HG02763 (cell line): Measurements from ENCODE around the gene TMEM248.
"Not testable (repeated sequence)": the region's sequence is repeated elsewhere in the genome, so short reads cannot be mapped to it uniquely, and the experiment has no call there.

ENCODE experiments used
- ATAC-seq: cut with Tn5 transposase; IDR thresholded peaks from one replicate; pipeline ENCODE4 v1.9.1; 2021; ENCODE audit warnings: mild to moderate bottlenecking, moderate library complexity; ENCODE audit not compliant: unreplicated experiment

The TMEM248 gene, protein sequence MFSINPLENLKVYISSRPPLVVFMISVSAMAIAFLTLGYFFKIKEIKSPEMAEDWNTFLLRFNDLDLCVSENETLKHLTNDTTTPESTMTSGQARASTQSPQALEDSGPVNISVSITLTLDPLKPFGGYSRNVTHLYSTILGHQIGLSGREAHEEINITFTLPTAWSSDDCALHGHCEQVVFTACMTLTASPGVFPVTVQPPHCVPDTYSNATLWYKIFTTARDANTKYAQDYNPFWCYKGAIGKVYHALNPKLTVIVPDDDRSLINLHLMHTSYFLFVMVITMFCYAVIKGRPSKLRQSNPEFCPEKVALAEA

DNA sequence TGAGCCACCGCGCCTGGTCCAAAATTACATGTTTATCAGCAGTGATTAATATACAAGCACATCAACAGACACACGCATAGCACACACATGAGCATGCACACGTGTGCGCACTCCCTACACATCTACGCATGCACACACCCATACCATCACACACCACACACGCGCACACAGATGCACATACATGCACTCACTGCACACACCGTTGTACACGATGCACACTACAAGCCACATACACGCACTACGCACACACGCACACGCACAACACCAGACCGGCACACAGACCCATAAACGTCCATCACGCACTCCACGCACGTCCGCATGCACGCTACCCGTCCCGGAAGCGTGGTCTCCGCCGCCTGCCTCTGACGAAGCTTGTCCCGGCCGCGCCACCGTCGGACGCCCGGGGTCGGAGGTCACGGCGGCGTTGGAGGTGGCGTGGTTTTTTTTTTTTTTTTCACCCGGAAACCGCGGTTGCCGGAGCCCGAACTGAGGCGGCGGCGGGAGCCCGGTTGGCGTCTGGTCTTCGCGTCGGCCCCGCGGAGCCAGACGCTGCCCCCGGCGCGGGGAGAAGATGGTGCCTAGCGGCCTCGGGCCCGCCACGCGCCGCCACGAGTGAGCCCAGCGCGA is at the start of gene TMEM248:
Gene TMEM248, plus strand, starts transcription at position 457 of the 627 bp plus-strand sequence. CDS start 20,641 bp downstream, outside the sequence.
- peak; percentile 88 for ATAC-seq

DNA sequence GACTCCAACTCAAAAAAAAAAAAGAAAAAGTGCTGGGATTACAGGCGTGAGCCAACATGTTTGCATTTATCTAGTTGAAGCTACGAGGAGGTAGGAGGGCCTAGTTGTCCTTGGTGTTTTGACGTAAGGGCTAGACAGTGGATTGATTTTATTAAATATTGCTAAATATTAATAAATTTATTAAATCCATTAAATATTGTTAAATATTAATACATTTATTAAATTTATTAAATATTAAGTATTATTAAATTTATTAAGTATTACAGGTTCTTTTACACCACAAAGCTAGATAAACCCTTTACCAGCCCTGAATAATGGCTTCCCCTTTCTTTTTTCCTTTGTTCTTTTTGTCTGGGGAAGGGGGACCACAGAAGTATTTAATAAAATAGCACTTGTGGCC is 47.5 kb upstream of the TMEM248 start:
- no peak for ATAC-seq

DNA sequence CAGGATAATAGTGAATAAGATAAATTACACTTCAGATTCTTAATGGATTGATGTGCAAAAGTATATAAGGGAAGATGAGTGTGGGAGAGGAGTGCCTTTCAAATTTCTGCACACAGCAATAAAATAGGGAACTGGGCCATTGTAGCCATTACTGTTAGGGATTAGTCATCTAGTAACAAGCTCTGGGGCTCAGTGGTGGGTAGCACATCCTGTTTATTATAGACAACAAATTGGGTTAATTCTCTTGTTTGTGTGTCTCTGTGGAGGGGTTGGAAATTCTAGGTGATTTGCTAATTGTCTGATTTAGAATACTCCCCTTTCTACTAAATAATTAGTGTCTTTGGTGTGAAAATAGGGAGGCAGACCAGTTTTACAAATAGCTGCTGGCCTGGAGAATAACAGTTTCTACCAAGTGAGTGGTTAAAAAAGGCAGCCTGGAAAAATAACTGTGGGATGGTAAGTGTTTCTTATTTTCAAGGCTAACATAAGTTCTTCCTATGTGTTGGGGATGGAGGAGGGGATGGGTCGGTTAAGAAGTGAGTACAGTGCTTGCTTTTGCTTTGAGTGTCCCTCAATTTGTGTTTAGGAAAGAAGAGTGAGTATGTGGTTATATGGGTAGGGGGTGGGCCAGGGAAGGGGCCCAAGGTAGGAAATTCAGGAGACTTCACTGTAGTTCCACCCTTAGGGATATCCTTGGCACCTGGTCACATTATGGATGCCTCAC is 43.3 kb upstream of the TMEM248 start:
- peak; percentile 81 for ATAC-seq

DNA sequence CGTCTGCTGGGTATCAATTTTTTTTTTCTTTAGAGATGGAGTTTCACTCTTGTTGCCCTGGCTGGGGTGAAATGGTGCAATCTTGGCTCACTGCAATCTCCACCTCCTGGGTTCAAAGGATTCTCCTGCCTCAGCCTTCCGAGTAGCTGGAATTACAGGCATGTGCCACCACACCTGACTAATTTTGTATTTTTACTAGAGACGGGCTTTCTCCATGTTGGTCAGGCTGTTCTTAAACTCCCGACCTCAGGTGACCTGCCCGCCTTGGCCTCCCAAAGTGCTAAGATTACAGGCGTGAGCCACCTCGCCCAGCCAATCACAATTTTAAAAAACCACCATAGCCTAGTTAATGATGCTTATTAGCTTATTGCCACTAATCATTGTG is 42.7 kb upstream of the TMEM248 start:
- ATAC-seq, result not testable (repeated sequence)

DNA sequence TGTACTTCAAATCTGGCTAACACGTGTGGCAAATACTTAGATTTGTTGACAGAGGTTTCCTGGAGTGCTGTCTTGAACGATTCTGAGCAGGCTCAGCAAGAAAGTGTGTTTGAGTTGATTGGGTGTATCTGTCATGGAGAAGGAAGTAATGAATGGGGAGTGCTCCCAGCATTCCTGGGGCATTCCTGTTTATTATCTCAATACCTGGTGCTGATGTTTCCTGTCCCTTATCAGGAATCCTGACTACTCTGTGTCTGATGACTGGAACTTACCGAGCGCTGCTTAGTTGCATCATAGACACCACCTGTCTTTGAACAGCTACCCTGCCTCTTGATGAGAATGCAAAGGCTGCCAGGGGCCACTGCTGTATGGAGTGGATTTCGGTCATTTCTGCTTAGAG is 41.0 kb upstream of the TMEM248 start:
- ATAC-seq, result no peak

DNA sequence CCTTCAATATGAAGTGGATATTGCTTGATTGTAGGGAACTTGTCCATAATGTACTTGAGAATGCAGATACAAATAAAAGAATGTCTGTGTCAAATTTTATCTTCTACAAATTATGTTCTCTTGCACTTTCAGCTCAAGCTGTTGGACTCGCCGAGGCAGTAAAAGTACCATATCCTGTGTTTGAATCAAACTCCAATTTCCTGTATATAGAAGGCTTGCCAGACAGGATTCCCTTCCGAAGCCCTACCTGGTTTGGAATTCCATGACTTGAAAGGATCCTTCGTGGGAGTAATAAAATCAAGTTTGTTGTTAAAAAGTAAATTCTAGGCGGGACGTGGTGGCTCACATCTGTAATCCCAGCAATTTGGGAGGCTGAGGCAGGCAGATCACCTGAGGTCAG is 40.4 kb upstream of the TMEM248 start:
- not testable (repeated sequence) for ATAC-seq

DNA sequence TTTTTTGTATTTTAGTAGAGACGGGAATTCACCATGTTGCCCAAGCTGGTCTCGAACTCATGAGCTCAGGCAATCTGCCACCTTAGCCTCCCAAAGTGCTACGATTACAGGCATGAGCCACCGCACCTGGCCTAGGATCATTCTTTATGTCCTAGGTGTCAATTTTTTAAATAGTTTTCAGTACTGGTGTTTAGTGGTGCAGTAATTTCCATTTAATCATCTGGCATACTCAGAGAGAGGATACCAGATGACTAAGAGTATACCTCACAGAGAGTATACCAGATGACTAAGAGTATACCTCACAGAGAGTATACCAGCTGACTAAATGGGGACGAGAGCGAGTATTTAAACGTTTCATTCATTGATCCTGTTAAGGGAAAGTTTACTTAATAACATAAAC is 37.3 kb upstream of the TMEM248 start:
- ATAC-seq, result no peak

DNA sequence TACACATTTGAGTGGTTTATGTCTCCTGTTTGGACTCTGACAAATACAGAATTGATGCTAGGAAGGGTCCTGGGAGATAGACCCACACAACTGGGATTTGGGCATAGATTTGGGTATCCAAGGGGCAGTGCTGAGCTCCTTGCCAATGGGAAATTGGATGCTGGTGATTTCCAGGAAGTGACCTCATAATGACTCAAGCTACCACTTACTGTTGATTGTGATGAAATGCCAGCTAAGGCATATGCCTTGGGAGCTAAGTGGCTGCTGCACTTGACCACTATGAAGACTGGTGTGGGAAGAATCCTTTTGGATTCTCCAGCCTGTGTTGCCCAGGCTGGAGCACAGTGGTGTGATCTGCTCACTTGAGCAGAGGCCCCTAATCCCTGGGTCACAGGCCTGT is 36.5 kb upstream of the TMEM248 start:
- not testable (repeated sequence) for ATAC-seq

DNA sequence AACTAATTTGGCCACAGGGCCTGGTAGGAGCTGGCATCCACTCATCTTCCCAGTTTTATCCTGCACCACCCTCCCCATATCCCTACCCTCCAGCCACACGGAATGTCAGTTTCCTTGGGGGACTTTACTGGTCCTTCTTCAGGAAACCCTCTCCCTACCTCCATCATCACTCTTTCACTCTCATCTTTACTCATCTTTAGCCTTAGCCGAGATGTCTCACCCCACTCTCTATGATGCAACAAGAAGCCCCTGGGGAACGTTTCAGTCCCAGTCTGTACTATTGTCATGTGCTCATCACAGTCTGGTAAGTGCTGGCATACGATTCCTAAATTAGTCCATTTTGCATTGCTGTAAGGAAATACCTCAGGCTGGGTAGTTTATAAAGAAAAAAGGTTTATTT is 34.9 kb upstream of the TMEM248 start:
- ATAC-seq, result peak; percentile 64

DNA sequence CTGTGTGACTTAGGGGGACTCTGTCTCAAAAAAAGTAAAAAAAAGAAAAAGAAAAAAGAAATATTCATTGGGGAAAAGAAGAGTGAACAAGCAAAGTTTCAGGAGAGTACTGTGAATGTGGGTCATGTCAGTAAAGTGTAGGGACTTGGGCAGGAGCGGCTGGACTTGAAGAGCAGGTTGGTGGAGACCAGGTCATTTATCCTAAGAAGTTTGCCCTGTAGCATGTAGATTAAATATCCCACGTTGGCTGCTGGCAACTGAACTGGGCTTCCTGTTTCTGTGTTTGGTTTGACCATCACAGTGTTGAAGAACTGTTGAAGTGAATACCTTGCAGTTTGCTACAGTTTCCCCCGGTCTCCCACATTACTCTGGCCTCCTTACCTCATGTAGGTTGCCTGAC is 32.8 kb upstream of the TMEM248 start:
- ATAC-seq, result not testable (repeated sequence)

DNA sequence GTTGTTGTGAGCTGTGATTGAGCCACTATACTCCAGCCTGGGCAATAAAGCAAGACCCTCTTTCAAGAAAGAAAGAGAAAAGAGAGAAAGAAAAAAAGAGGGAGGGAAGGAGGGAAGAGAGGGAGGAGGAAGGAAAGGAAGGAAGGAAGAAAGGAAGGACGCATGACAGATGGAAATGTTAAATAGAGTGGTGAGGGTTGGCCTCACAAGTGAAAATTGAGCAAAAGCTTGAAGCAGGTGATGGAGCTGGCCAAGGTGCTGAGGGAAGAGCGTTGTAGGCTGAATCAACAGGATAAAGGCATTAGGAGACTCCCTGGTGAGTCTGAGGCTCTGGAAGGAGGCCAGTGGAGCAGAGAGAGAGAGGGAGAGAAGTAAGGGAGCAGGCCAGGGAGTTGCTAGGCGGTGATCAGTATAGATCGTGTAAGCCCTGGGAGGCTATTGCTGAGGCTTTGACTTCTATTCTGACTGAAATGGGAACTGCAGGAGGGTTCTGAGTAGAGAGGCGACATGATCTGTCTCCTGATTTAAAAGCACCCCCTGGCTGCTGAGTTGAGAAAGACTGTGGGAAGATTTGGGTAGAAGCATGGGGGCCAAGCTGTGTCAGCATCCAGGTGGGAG is 26.5 kb upstream of the TMEM248 start:
- ATAC-seq, result no peak

DNA sequence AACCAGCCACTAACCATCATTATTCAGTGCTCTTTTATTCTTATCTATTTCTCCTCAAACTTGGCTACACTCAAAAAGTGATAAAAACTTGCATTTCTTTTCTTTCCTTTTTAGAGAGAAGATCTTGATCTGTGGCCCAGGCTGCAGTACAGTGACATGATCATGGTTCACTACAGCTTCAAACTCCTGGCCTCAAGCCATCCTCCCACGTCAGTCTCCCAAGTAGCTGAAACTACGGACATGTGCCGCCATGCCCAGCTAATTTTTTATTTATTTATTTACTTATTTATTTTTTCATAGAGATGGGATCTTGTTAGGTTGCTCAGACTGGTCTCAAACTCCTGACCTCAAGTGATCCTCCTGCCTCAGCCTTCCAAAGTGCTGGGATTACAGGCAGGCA is 24.6 kb upstream of the TMEM248 start:
- ATAC-seq, result no peak

DNA sequence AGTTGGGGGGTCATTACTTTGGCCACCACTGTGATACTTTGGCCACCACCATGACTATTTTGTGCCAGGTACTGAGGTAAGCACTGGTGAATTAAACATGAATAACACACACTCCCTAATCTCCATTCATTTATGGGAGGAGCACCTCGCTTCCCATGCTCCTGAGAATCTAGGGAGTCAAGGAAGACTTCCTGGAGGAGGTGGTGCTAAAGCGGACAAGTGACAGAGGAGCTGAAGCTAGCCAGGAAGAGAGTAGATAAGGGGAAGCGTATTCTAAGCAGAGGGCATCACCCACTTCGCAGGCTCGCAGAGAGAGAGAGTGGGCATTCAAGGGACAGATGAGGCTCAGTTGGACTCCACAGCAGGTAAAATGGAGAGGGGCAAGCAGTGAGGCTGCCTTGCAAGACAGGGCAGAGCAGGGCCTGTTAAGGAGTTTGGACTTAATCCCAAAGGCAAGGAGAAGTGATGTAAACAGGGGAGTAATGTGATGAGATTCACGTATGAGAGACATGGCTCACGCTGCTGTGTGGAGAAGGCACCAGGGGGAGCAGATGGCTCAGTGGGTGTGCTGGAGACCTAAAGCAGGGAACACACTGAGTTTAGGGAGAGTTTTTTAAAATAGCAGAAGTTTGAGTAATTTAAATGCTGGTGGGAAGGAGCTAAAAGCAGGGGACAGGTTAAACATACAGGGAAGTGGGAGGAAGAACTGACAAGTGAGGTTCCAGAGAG is 21.3 kb upstream of the TMEM248 start:
- no peak for ATAC-seq

DNA sequence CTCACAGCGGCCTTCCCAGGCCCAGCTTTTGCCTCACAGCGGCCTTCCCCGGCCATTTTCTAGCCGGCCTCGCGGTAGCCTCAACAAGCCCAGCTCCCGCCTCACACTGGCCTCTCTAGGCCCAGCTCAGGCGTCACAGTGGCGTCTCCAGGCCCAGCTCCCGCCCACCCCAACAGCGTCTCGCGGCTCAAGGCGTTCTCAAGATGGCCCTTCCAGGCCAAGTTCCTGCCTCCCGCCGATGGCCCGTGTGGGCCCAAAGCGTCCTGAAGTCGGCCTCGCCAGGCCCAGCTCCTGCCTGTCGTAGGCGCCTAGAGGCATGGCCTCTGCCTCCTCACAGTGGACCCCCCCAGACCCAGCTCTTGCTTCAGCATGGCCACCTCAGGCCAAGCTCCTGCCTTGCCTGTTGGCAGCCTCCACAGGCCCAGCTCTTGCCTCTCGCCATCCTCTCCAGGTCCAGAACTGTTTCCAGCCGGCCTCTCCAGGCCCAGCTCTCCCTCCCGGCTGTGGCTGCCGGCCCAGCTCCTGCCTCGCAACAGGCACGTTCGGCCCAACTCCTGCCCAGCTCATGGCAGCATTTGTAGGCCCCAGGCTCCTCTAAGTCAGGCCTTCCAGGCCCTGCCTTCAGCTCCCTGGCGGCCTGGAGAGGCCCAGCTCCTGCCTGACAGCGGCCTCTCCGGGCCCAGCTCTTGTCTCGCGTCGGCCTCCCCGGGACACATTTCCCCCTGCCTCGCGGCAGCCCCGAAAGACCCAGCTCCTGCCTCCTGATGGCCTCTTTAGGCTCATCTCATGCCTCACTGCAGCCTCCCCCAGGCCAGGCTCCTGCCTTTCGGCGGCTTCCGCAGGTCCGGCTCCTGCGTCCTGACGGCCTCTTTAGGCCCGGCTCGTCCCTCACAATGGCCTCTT is 18.8 kb upstream of the TMEM248 start:
- ATAC-seq, result no peak

DNA sequence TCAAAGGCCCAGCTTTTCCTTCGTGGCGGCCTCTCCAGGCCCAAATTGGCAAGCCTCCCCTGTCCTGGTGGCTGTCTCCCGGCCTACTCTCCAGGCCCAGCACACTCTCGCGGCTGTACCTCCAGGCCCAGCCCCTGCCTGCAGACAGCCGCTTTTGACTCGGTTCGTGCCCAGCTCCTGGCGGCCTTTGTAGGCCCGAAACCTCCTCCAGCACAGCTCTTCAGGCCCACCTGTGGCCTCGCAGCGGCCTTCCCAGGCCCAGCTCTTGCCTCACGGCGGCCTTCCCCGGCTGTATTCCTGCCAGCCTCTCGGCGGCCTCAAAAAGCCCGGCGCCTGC is 18.2 kb upstream of the TMEM248 start:
- no peak for ATAC-seq

DNA sequence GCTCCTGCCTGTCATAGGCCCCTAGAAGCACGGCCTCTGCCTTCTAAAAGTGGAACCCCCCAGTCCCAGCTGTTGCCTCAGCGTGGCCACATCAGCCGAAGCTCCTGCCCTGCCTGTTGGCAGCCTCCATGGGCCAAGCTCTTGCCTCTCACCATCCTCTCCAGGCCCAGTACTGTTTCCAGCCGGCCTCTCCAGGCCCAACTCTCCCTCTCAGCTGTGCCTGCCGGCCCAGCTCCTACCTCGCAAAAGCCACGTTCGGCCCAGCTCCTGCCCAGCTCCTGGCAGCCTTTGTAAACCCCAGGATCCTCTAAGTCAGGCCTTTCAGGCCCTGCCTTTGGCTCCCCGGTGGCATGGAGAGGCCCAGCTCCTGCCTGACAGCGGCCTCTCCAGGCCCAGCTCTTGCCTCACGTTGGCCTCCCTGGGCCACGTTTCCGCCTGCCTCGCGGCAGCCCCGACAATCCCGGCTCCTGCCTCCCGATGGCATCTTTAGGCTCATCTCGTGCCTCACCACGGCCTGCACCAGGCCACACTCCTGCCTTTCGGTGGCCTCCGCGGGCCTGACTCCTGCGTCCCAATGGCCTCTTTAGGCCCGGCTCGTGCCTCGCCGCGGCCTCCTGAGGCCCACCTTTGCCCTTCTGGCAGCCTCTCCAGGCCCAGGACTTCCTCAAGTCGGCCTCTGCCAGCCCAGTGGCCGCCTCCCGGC is 17.5 kb upstream of the TMEM248 start:
- ATAC-seq, result no peak

DNA sequence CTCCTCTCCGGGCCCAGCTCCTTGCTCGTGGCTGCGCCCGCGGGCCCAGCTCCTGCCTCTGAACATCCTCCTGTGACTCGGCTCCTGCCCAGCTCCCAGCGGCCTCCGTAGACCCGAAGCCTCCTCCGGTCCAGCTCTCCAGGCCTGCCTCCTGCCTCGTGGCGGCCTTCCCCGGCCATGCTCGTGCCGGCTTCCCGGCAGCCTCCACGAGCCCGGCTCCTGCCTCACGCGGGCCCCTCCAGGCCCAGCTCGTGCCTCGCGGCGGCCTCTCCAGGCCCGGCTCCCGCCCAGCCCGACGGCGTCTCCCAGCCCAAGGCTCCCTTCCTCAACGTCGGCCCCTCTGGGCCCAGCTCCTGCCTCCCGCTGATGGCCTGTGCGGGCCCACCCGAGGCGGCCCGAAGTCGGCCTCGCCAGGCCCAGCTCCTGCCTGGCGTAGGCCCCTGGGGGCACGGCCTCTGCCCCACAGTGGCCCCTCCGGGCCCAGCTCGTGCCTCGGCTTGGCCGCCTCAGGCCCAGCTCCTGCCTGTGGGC is 16.9 kb upstream of the TMEM248 start:
- no peak for ATAC-seq

DNA sequence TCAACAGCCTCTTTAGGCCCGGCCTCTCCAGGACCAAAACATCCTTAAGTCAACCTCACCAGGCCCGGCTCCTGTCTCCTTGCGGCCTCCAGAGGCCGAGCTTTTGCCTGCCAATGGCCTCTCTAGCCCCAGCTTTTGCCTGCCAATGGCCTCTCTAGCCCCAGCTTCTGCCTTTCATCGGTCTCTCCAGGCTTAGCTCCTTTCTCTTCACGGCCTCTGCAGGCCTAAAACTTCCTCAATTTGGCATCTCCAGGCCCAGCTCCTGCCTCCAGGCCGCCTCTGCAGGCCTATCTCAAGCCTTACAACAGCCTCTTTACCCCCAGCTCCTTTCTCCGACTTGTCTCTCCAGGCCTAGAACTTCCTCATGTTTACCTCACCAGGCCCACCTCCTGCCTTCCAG is 15.7 kb upstream of the TMEM248 start:
- no peak for ATAC-seq

DNA sequence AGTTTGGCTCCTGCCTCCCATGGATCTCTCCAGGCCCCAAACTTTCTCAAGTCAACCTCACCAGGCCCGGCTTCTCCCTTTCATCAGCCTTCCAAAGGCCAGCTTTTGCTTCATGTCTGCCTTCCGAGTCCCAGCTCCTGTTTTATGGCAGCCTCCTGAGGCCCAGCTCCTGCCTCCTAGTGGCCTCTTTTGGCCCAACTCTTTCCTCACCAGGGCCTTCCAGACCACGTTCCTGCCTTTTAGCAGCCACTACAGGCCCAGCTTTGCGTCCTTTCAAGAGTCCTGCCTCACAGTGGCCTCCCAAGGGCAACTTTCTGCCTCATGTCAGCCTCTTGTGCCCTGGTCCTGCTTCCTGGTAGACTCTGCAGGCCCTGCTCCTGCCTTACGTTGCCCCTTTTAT is 15.3 kb upstream of the TMEM248 start:
- no peak for ATAC-seq
